Astrocyte (in vitro differentiated cells and primary cell): ENCODE measurements around the gene ZNF221.
"Not testable (repeated sequence)": the region's sequence is repeated elsewhere in the genome, so short reads cannot be mapped to it uniquely, and the experiment has no call there.

ENCODE experiments used
- EZH2 ChIP-seq: IDR thresholded peaks from 2 replicates; pipeline ENCODE4 v1.6.1; 2012; ENCODE audit warnings: mild to moderate bottlenecking, low read length, inconsistent platforms; ENCODE audit not compliant: insufficient read depth
- TF ChIP-seq, protein P1 (sequence below): IDR thresholded peaks from 2 replicates; pipeline ENCODE4 v1.5.1; 2011; ENCODE audit warnings: low read depth, mild to moderate bottlenecking, inconsistent platforms, low read length, moderate library complexity; ENCODE audit not compliant: insufficient read depth

DNA sequence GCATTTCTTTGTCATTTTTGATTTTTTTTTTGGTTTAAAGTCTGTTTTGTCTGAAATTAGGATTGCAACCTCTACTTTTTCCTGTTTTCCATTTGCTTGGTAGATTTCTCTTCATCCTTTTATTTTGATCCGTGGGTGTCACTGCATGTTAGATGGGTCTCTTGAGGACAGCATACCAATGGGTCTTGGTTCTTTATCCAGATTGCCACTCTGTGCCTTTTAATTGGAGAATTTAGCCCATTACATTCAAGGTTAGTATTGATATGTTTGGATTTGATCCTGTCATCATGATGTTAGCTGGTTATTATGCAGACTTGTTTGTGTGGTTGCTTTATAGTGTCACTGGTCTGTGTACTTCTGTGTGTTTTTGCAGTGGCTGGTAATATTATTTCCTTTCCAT lies 3.6 kb upstream of the ZNF221 start:
- TF ChIP-seq, protein P1, sequence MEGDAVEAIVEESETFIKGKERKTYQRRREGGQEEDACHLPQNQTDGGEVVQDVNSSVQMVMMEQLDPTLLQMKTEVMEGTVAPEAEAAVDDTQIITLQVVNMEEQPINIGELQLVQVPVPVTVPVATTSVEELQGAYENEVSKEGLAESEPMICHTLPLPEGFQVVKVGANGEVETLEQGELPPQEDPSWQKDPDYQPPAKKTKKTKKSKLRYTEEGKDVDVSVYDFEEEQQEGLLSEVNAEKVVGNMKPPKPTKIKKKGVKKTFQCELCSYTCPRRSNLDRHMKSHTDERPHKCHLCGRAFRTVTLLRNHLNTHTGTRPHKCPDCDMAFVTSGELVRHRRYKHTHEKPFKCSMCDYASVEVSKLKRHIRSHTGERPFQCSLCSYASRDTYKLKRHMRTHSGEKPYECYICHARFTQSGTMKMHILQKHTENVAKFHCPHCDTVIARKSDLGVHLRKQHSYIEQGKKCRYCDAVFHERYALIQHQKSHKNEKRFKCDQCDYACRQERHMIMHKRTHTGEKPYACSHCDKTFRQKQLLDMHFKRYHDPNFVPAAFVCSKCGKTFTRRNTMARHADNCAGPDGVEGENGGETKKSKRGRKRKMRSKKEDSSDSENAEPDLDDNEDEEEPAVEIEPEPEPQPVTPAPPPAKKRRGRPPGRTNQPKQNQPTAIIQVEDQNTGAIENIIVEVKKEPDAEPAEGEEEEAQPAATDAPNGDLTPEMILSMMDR = not testable (repeated sequence)
- not testable (repeated sequence) for TF ChIP-seq EZH2
